SU-DHL-6 (cell line): ENCODE data around the gene AFF3.

ENCODE experiments used
- H2AFZ ChIP-seq: fragments of 200-600 bp; sonication (generic); 2 replicates; pipeline ENCODE4 v1.6.1; 2014; ENCODE audit warnings: low read depth, mild to moderate bottlenecking, moderate library complexity, mixed read lengths, antibody characterized with exemption, low read length; ENCODE audit not compliant: severe bottlenecking
- H3F3A ChIP-seq: fragments of 200-600 bp; shearing (Covaris generic); 2 replicates; pipeline ENCODE4 v1.6.0; 2016; ENCODE audit warnings: antibody characterized with exemption, mild to moderate bottlenecking; ENCODE audit not compliant: insufficient read depth
- H3K27ac ChIP-seq: fragments of 200-600 bp; sonication (generic); 2 replicates; pipeline ENCODE4 v1.5.1; 2016; ENCODE audit warnings: low read depth, mild to moderate bottlenecking, low read length, moderate library complexity, mixed read lengths
- H3K27me3 ChIP-seq: fragments of 200-600 bp; sonication (generic), shearing (Covaris generic); 2 replicates; pipeline ENCODE4 v1.6.0; 2014; ENCODE audit warnings: mild to moderate bottlenecking, low read length
- H3K36me3 ChIP-seq: fragments of 200-600 bp; sonication (generic); 2 replicates; pipeline ENCODE4 v1.6.1; 2014; ENCODE audit warnings: mild to moderate bottlenecking, low read length, mixed read lengths
- H3K4me2 ChIP-seq: fragments of 300-600, 200-600 bp; shearing (Covaris generic), sonication (generic); 2 replicates; pipeline ENCODE4 v1.6.0; 2014; ENCODE audit warnings: low read length, low read depth, mild to moderate bottlenecking; ENCODE audit not compliant: poor library complexity, severe bottlenecking
- H3K4me3 ChIP-seq: fragments of 200-600 bp; sonication (generic); 2 replicates; pipeline ENCODE4 v1.5.1; 2014; ENCODE audit warnings: antibody characterized with exemption, low read length, mild to moderate bottlenecking, mixed read lengths; ENCODE audit not compliant: insufficient read depth, poor library complexity, severe bottlenecking
- H3K79me2 ChIP-seq: fragments of 200-600 bp; sonication (generic); 2 replicates; pipeline ENCODE4 v1.6.1; 2014; ENCODE audit warnings: mild to moderate bottlenecking, low read length, moderate library complexity; ENCODE audit not compliant: insufficient read depth
- H3K9ac ChIP-seq: fragments of 200-600 bp; sonication (generic); 2 replicates; pipeline ENCODE4 v1.7.0; 2014; ENCODE audit warnings: mild to moderate bottlenecking, low read length
- H3K9me2 ChIP-seq: fragments of 200-600 bp; sonication (generic); replicated peaks from 2 replicates; pipeline ENCODE4 v1.6.1; 2014; ENCODE audit warnings: low read length; ENCODE audit not compliant: insufficient read depth
- H3K9me3 ChIP-seq: fragments of 200-600 bp; sonication (generic); 2 replicates; pipeline ENCODE4 v1.6.1; 2014; ENCODE audit warnings: low read length, mixed read lengths; ENCODE audit not compliant: insufficient read depth
- H4K20me1 ChIP-seq: fragments of 200-600 bp; sonication (generic); 2 replicates; pipeline ENCODE4 v1.6.1; 2014; ENCODE audit warnings: low read depth, mild to moderate bottlenecking, antibody characterized with exemption, low read length, moderate library complexity, mixed read lengths
- CTCF ChIP-seq: fragments of 200-600 bp; sonication (generic); IDR thresholded peaks from one replicate; pipeline ENCODE4 v1.5.1; 2017; ENCODE audit warnings: antibody characterized with exemption, mild to moderate bottlenecking, low read length, moderate library complexity; ENCODE audit not compliant: insufficient read depth, poor library complexity, severe bottlenecking
- EZH2phosphoT487 ChIP-seq: fragments of 200-600 bp; sonication (generic), shearing (Covaris generic); conservative IDR thresholded peaks from 2 replicates; pipeline ENCODE4 v1.6.1; 2018; ENCODE audit warnings: mild to moderate bottlenecking, antibody characterized with exemption, low read length, moderate library complexity, mixed read lengths

The AFF3 gene

GRCh38 chr2:100130595-100131391 is 11.6 kb downstream of the AFF3 start:
- Histone ChIP-seq H3K9ac (no peak overlapping the region), H3K9me3 (no peaks in the 10 kb centered on the region), H3K4me2 (no peak overlapping the region), H3K4me3 (no peak overlapping the region), H3K27me3 (no peaks in the 10 kb centered on the region), H2AFZ (no peak overlapping the region), H3K9me2 (no peaks in the 10 kb centered on the region), H3K79me2 (peaks cover 31% of the 10 kb centered on the region), H3F3A (no peaks in the 10 kb centered on the region), H3K27ac (no peak overlapping the region), H3K36me3 (no peaks in the 10 kb centered on the region; the same call in 1 of the 2 replicates), H4K20me1 (no peaks in the 10 kb centered on the region)
- TF ChIP-seq EZH2phosphoT487 (no peak), CTCF (no peak)

GRCh38 chr2:100126897-100127401 is 15.4 kb downstream of the AFF3 start:
- Histone ChIP-seq H3K9ac (no peak overlapping the region), H4K20me1 (no peaks in the 10 kb centered on the region), H2AFZ (no peak overlapping the region), H3K9me2 (no peaks in the 10 kb centered on the region), H3K4me3 (no peak overlapping the region), H3F3A (no peaks in the 10 kb centered on the region), H3K27ac (no peak overlapping the region), H3K79me2 (peaks cover 21% of the 10 kb centered on the region; the same call in 1 of the 2 replicates), H3K27me3 (no peaks in the 10 kb centered on the region), H3K9me3 (no peaks in the 10 kb centered on the region), H3K4me2 (no peak overlapping the region), H3K36me3 (peaks cover 5% of the 10 kb centered on the region)
- TF ChIP-seq CTCF (no peak), EZH2phosphoT487 (no peak)

GRCh38 chr2:100126201-100126600 is 16.2 kb downstream of the AFF3 start:
- Histone ChIP-seq H3K4me2 (no peak overlapping the region), H3K27me3 (no peaks in the 10 kb centered on the region), H3K79me2 (peaks cover 16% of the 10 kb centered on the region; the same call in 1 of the 2 replicates), H3K27ac (no peak overlapping the region), H3F3A (no peaks in the 10 kb centered on the region), H3K9me2 (no peaks in the 10 kb centered on the region), H3K4me3 (no peak overlapping the region), H3K36me3 (peaks cover 5% of the 10 kb centered on the region), H2AFZ (no peak overlapping the region), H3K9ac (no peak overlapping the region), H4K20me1 (no peaks in the 10 kb centered on the region), H3K9me3 (no peaks in the 10 kb centered on the region)
- TF ChIP-seq EZH2phosphoT487 (no peak), CTCF (no peak)
